Osteoblast (primary cell): Measurements from ENCODE around the gene ZNF865. TPM values are rescaled to one million over a fixed set of nuclear protein-coding genes. Genes with fewer than 3 reads are reported as not detected.

ENCODE experiments used
- DNase-seq: peaks from one replicate; pipeline ENCODE4 v3.0.0; 2011; ENCODE audit warnings: low spot score, mixed read lengths; ENCODE audit not compliant: insufficient read length; ENCODE audit errors: missing footprints
- H2AFZ ChIP-seq: 2 replicates; pipeline ENCODE4 v1.6.0; 2011; ENCODE audit warnings: mild to moderate bottlenecking, low read length
- H3K27ac ChIP-seq: 2 replicates; pipeline ENCODE4 v1.5.1; 2011; ENCODE audit warnings: mild to moderate bottlenecking, low read depth, low read length, moderate library complexity
- H3K27me3 ChIP-seq: 2 replicates; pipeline ENCODE4 v1.6.0; 2012; ENCODE audit warnings: mild to moderate bottlenecking, control low read depth, inconsistent platforms, low read length, moderate library complexity; ENCODE audit not compliant: insufficient read depth
- H3K36me3 ChIP-seq: 2 replicates; pipeline ENCODE4 v1.5.1; 2011; ENCODE audit warnings: mild to moderate bottlenecking, low read length, control low read depth, moderate library complexity; ENCODE audit not compliant: insufficient read depth
- H3K4me1 ChIP-seq: 2 replicates; pipeline ENCODE4 v1.5.1; 2011; ENCODE audit warnings: mild to moderate bottlenecking, low read length, control low read depth, moderate library complexity; ENCODE audit not compliant: insufficient read depth
- H3K4me2 ChIP-seq: 2 replicates; pipeline ENCODE4 v1.6.0; 2011; ENCODE audit warnings: mild to moderate bottlenecking, low read length; ENCODE audit not compliant: insufficient read depth
- H3K4me3 ChIP-seq: fragments of 200-600 bp; sonication (generic); 3 replicates; pipeline ENCODE4 v1.5.1; 2012; ENCODE audit warnings: mild to moderate bottlenecking, low read length, inconsistent platforms; ENCODE audit not compliant: insufficient read depth
- H3K79me2 ChIP-seq: 2 replicates; pipeline ENCODE4 v1.6.0; 2012; ENCODE audit warnings: mild to moderate bottlenecking, low read length, control low read depth, inconsistent platforms; ENCODE audit not compliant: insufficient read depth
- H3K9me3 ChIP-seq: 2 replicates; pipeline ENCODE4 v1.5.1; 2011; ENCODE audit warnings: low read depth, low read length, control low read depth
- H4K20me1 ChIP-seq: 2 replicates; pipeline ENCODE4 v1.6.0; 2012; ENCODE audit warnings: mild to moderate bottlenecking, low read length, control low read depth; ENCODE audit not compliant: insufficient read depth
- total RNA-seq: library from RNA; depleted of rRNA; stranded (reverse); fragments of >200 nt; gene quantifications from 2 replicates; pipeline ENCODE4 v1.2.3, GENCODE V29; 2012
- TF ChIP-seq, protein P1 (sequence below): IDR thresholded peaks from 2 replicates; pipeline ENCODE4 v1.5.1; 2011; ENCODE audit warnings: mild to moderate bottlenecking, low read depth, low read length, moderate library complexity; ENCODE audit errors: extremely low read depth

ZNF865 gene
- total RNA-seq, 1 donor = 1.4 TPM

DNA sequence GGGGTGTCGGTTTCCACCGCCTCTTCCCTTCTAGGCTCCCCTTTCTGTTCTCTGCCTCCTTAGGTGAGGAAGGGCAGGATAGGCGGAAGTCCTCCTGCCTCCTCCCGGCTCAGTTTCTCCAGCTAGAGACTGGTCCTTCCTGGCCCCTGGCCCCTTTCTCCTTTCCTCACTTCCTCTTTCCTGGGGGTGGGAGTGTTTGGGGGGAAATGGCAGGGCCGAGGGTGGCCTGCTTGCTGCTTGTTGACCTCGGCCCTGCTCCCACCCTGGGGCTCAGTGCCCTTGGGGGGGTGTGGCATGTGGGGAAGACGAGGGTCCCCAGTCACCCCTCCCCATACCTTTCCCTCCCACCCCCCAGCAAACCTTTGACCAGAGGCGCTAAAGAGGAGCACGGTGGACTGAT lies 54.4 kb downstream of the ZNF865 start:
- no peak overlapping the region for H3K4me3 ChIP-seq
- no peak overlapping the region for H2AFZ ChIP-seq
- H3K27me3 ChIP-seq = no peaks in the 10 kb centered on the region
- H3K4me1 ChIP-seq = peaks cover 30% of the 10 kb centered on the region
- H3K27ac ChIP-seq = no peak overlapping the region
- H4K20me1 ChIP-seq = peaks cover 79% of the 10 kb centered on the region
- no peak overlapping the region for H3K4me2 ChIP-seq
- no peaks in the 10 kb centered on the region for H3K9me3 ChIP-seq
- peaks cover 97% of the 10 kb centered on the region for H3K79me2 ChIP-seq
- TF ChIP-seq, protein P1, sequence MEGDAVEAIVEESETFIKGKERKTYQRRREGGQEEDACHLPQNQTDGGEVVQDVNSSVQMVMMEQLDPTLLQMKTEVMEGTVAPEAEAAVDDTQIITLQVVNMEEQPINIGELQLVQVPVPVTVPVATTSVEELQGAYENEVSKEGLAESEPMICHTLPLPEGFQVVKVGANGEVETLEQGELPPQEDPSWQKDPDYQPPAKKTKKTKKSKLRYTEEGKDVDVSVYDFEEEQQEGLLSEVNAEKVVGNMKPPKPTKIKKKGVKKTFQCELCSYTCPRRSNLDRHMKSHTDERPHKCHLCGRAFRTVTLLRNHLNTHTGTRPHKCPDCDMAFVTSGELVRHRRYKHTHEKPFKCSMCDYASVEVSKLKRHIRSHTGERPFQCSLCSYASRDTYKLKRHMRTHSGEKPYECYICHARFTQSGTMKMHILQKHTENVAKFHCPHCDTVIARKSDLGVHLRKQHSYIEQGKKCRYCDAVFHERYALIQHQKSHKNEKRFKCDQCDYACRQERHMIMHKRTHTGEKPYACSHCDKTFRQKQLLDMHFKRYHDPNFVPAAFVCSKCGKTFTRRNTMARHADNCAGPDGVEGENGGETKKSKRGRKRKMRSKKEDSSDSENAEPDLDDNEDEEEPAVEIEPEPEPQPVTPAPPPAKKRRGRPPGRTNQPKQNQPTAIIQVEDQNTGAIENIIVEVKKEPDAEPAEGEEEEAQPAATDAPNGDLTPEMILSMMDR = no peak
- no peak for DNase-seq
- peaks cover 42% of the 10 kb centered on the region for H3K36me3 ChIP-seq

DNA sequence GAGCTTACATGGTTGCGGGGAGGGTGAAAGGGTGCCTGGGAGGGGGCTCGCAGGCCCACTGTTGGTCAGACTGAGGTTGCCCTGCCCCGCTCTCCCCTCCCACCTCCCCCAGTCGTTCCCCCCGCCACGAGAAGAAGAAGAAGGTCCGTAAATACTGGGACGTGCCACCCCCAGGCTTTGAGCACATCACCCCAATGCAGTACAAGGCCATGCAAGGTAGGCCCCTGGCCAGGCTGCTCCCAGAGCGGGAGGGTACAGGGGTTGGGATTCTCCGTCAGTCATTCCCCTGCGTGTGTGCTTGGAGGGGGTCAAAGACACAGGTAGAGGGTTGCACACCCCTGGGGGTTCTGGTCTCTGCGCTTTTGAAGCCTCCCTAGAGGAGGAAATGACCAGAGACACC lies 55.0 kb downstream of the ZNF865 start:
- H3K79me2 ChIP-seq = peaks cover 95% of the 10 kb centered on the region
- no peak overlapping the region for H3K4me3 ChIP-seq
- TF ChIP-seq, protein P1 = no peak
- DNase-seq = no peak
- no peaks in the 10 kb centered on the region for H3K27me3 ChIP-seq
- no peak overlapping the region for H3K27ac ChIP-seq
- no peaks in the 10 kb centered on the region for H3K9me3 ChIP-seq
- H4K20me1 ChIP-seq = peaks cover 79% of the 10 kb centered on the region
- H3K36me3 ChIP-seq = peaks cover 45% of the 10 kb centered on the region
- no peak overlapping the region for H3K4me2 ChIP-seq
- H2AFZ ChIP-seq = no peak overlapping the region
- H3K4me1 ChIP-seq = peaks cover 30% of the 10 kb centered on the region

DNA sequence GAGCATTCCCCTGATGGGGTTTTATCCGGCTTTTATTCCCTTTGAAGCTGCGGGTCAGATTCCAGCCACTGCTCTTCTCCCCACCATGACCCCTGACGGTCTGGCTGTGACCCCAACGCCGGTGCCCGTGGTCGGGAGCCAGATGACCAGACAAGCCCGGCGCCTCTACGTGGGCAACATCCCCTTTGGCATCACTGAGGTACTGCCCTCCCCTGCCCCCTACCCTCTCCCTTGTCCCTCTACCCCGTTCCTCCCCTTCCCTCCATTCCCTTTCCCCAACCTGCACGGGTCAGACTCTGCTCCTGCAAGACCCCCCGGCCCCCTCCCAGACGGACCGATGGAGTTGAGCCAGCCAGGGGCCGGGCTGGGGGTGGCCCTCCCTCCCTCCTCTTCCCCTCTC lies 55.5 kb downstream of the ZNF865 start:
- H3K4me3 ChIP-seq = no peak overlapping the region
- no peak overlapping the region for H3K4me2 ChIP-seq
- no peaks in the 10 kb centered on the region for H3K27me3 ChIP-seq
- H3K4me1 ChIP-seq = peaks cover 26% of the 10 kb centered on the region
- H2AFZ ChIP-seq = no peak overlapping the region
- H3K79me2 ChIP-seq = peaks cover 93% of the 10 kb centered on the region
- TF ChIP-seq, protein P1 = no peak
- no peak overlapping the region for H3K27ac ChIP-seq
- DNase-seq = no peak
- peaks cover 48% of the 10 kb centered on the region for H3K36me3 ChIP-seq
- peaks cover 77% of the 10 kb centered on the region for H4K20me1 ChIP-seq
- H3K9me3 ChIP-seq = no peaks in the 10 kb centered on the region

DNA sequence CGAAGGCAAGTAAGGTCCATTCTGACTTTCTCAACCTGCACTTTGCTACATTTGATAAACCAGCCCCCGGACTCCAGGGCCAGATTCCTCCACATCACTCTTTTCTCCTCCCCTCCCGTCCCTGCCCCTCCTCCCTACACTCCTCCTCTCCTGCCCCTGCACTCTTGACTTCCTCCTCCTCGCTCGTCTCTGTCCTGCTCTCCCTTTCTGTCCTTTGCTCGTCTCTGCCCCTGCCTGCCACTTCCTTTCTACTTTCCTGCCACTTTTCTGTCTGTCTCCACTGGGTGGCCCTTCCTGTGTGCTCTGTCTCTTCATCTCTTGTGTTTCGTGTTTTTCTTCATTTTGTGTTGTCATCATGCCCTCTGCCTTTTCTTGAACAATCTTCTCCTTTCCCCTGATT lies 56.4 kb downstream of the ZNF865 start:
- Histone ChIP-seq H3K9me3 (no peaks in the 10 kb centered on the region), H3K27me3 (no peaks in the 10 kb centered on the region), H3K27ac (no peak overlapping the region), H3K4me1 (peaks cover 17% of the 10 kb centered on the region), H3K36me3 (peaks cover 56% of the 10 kb centered on the region), H3K79me2 (peaks cover 93% of the 10 kb centered on the region), H3K4me3 (no peak overlapping the region), H3K4me2 (no peak overlapping the region), H2AFZ (no peak overlapping the region), H4K20me1 (peaks cover 77% of the 10 kb centered on the region)
- TF ChIP-seq, protein P1 = no peak
- DNase-seq = no peak
